ENCODE data around the gene GNG8. TPM values are rescaled to one million over a fixed set of nuclear protein-coding genes. Genes with fewer than 3 reads are reported as not detected.

The GNG8 gene
- total RNA-seq, 1 experiment from 2014 or later: not detected

DNA sequence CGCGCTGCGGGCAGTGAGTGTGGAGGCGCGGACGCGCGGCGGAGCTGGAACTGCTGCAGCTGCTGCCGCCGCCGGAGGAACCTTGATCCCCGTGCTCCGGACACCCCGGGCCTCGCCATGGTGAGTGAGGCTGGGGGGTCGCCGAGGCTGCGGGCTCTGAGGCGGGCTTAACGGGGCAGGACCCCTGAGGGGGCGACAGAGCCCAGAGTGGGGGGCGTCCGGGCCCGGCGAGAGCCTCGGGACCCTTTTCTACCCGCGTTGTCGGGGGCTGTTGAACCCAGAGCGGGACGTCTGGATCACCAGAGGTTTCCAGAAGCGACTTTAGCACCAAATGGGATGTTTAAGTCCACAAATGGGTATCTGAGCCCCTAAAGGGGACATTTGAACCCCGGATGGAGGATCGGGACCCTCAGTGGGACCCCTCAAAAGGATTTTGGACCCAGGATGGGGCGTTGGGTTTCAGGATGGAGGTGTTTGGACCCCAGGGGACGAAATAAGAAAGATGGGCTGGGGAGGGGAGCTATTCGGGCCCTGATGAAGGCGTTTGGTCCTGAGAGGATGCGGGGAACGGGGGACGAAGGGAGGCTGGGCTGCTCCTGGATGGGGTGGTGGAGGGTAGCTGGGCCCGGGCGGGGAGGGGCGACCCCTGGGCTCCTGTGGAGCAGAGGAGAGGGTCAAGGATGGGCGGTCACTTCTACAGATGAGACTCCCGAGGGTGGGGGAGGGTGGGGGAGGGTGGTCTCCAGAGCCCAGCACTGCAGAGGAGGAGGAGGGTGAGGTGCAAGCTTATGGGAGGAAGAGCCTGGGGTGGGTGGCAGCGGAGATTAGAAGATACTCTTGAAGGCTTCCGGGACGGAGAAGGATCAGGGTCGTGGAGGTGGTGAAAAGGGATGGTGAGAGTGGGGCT, 34.4 kb downstream of the GNG8 start, which contains the start of gene CALM3 (continued):
- TF ChIP-seq POLR2AphosphoS5 (IDR thresholded peaks at IDR 0.05; ENCODE audit: low read depth, low read length): peak; percentile 78
- peak; percentile 5 for TF ChIP-seq TCF7L2 (IDR thresholded peaks at IDR 0.05; ENCODE audit: borderline replicate concordance, extremely low read depth, insufficient read depth, insufficient read length)
- TF ChIP-seq JUND (IDR thresholded peaks at IDR 0.05): no peak
- no peak for TF ChIP-seq FOSL1 (IDR thresholded peaks at IDR 0.05; ENCODE audit: low read depth)
- TF ChIP-seq RAD21 (IDR thresholded peaks at IDR 0.05; ENCODE audit: low read depth): no peak

- peaks cover 45% of the 10 kb centered on the region for H3K79me2 ChIP-seq (ENCODE audit: insufficient read depth, low read length)
- peaks cover 18 to 36% of the 10 kb centered on the region in 2 experiments for H3K4me1 ChIP-seq (ENCODE audit: control insufficient read depth in 1 of 2, insufficient read depth in 2 of 2, low read length in 2 of 2)
- ChIA-PET CTCF (interaction anchor here (1.3 to 4.5 kb wide), 7 partner anchors 13 to 153 kb away, joined by 4 to 15 read pairs (median 6); partner anchors contain the start of gene DACT3), RAD21 (ENCODE audit: low non-redundant PET in 1 of 2, low total read pairs in 2 of 2, uncharacterized antibody in 2 of 2, unreplicated experiment in 2 of 2) (interaction anchor here in 1 of 2 experiments (0.6 kb wide), 1 partner anchor 97 kb away, joined by 8 read pairs; no protein-coding TSS in a partner anchor), POLR2A (interaction anchor here (0.7 to 1.9 kb wide), 8 partner anchors 10 to 114 kb away, joined by 3 to 8 read pairs (median 4); partner anchors contain the start of gene DACT3)
- H3K9me2 ChIP-seq (ENCODE audit: insufficient read depth): no peaks in the 10 kb centered on the region
- peak; percentile 87 for ATAC-seq
- peak overlapping the region; percentile 85 for H3K27ac ChIP-seq (ENCODE audit: low read depth, low read length)
- TF ChIP-seq RAD21 (IDR thresholded peaks at IDR 0.05; ENCODE audit: low read depth): no peak
- TF ChIP-seq EZH2 (IDR thresholded peaks at IDR 0.05): no peak
- 0 out of 2 replicates have a peak, but pooled peaks have one; percentile 12 for TF ChIP-seq ZFX (IDR thresholded peaks at IDR 0.05)
- TF ChIP-seq POLR2AphosphoS5 (IDR thresholded peaks at IDR 0.05; ENCODE audit: low read depth, low read length): peak; percentile 94
- peak; percentile 83 for TF ChIP-seq JUND (IDR thresholded peaks at IDR 0.05)
- TF ChIP-seq YY1 (IDR thresholded peaks at IDR 0.05; ENCODE audit: extremely low read depth, insufficient replicate concordance, low read depth, low read length): peak; percentile 48
- TF ChIP-seq CTCF (IDR thresholded peaks at IDR 0.05 in 2 of 3, conservative IDR thresholded peaks at IDR 0.05 in 1 of 3; ENCODE audit: borderline replicate concordance in 1 of 3, insufficient read depth in 1 of 3, low read depth in 2 of 3, low read length in 2 of 3): no peak
- peak; percentile 98 for TF ChIP-seq SP1 (IDR thresholded peaks at IDR 0.05; ENCODE audit: low read depth)
- peak; percentile 73; the same call in 1 of the 2 replicates for TF ChIP-seq MAX (IDR thresholded peaks at IDR 0.05)
- TF ChIP-seq ZNF274 (IDR thresholded peaks at IDR 0.05; ENCODE audit: low read depth, low read length): no peak
- peak; percentile 63 for TF ChIP-seq TCF7L2 (IDR thresholded peaks at IDR 0.05; ENCODE audit: borderline replicate concordance, extremely low read depth, insufficient read depth, insufficient read length)
- TF ChIP-seq POLR2A (IDR thresholded peaks at IDR 0.05; ENCODE audit: borderline replicate concordance, extremely low read depth, insufficient read depth, insufficient read length): peak; percentile 80
- intact Hi-C loops (cut with micrococcal nuclease): no loop called here
- H3K36me3 ChIP-seq (ENCODE audit: control insufficient read depth in 1 of 2, insufficient read depth in 2 of 2, low read length in 2 of 2): peaks cover 6 to 7% of the 10 kb centered on the region in 2 experiments; a peak in 2 of 4 replicates
- peak; percentile 96 for DNase-seq (ENCODE audit: low read depth, low spot score)
- TSS peak; percentile 90 for BruUV-seq (replicated peaks)
- peak overlapping the region; percentile 91 to 94 for H3K4me3 ChIP-seq (replicated peaks in 1 of 2; ENCODE audit: low read depth in 1 of 2, low read length in 2 of 2)
- H3K9ac ChIP-seq (ENCODE audit: low read length): peak overlapping the region; percentile 98
- H3K4me2 ChIP-seq (ENCODE audit: low read length): peak overlapping the region; percentile 98
- H4K20me1 ChIP-seq (ENCODE audit: insufficient read depth): no peaks in the 10 kb centered on the region
- H2AFZ ChIP-seq (ENCODE audit: low read depth, low read length, poor library complexity, severe bottlenecking): no peak overlapping the region
- H3K9me3 ChIP-seq (ENCODE audit: control insufficient read depth in 1 of 2, insufficient read depth in 1 of 2, low read depth in 1 of 2, low read length in 2 of 2): no peaks in the 10 kb centered on the region
- no peaks in the 10 kb centered on the region for H3K27me3 ChIP-seq (ENCODE audit: insufficient read depth, low read length)
Measured at GRCh38 chr19:46600384-46601317, 35.4 kb downstream of the GNG8 start.

All from HCT116 (cell line).